Measurements from ENCODE around the gene SLC8A1.

The SLC8A1 gene

DNA sequence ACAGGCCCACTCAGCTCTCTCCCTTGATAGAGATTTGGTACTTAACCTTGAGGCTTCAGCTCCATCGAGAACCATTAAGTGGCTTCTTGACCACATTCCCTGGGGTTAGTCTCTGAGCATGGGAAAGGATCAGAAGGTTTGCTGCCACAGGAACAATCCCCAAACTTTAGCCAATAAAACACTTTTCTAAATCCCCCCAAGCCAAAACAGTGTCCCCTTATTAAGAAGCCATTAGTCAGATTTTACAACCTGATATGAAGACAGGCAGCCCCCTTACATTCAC is 37.7 kb upstream of the SLC8A1 start:
- no peaks in the 10 kb centered on the region for H3K36me3 ChIP-seq (ENCODE audit: insufficient read depth, low read length)
- peaks cover 27% of the 10 kb centered on the region for H3K4me1 ChIP-seq (ENCODE audit: insufficient read depth, low read length)
- TF ChIP-seq, protein P1, sequence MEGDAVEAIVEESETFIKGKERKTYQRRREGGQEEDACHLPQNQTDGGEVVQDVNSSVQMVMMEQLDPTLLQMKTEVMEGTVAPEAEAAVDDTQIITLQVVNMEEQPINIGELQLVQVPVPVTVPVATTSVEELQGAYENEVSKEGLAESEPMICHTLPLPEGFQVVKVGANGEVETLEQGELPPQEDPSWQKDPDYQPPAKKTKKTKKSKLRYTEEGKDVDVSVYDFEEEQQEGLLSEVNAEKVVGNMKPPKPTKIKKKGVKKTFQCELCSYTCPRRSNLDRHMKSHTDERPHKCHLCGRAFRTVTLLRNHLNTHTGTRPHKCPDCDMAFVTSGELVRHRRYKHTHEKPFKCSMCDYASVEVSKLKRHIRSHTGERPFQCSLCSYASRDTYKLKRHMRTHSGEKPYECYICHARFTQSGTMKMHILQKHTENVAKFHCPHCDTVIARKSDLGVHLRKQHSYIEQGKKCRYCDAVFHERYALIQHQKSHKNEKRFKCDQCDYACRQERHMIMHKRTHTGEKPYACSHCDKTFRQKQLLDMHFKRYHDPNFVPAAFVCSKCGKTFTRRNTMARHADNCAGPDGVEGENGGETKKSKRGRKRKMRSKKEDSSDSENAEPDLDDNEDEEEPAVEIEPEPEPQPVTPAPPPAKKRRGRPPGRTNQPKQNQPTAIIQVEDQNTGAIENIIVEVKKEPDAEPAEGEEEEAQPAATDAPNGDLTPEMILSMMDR (IDR thresholded peaks at IDR 0.05; ENCODE audit: borderline replicate concordance, extremely low read depth, low read length, poor library complexity, severe bottlenecking): no peak
- TF ChIP-seq EZH2 (IDR thresholded peaks at IDR 0.05; ENCODE audit: borderline replicate concordance, low read depth, low read length, severe bottlenecking): no peak
- peak overlapping the region; percentile 56 for H3K9ac ChIP-seq (ENCODE audit: low read depth, low read length)
- no peaks in the 10 kb centered on the region for H3K9me3 ChIP-seq (ENCODE audit: insufficient read depth, low read length, severe bottlenecking)
- no peaks in the 10 kb centered on the region for H3K79me2 ChIP-seq (ENCODE audit: insufficient read depth, low read length)
- H3K4me2 ChIP-seq (ENCODE audit: insufficient read depth, low read length): peak overlapping the region; percentile 71
- peak overlapping the region; percentile 4 to 54; a peak in 3 of 4 replicates for H3K4me3 ChIP-seq (ENCODE audit: low read depth in 1 of 2, low read length in 2 of 2)
- peak overlapping the region; percentile 83 for H3K27ac ChIP-seq (ENCODE audit: low read length)
- peak overlapping the region; percentile 82 for H2AFZ ChIP-seq (ENCODE audit: low read depth, low read length)
- DNase-seq (no peak), ATAC-seq (ENCODE audit: insufficient read depth, low read depth) (no peak)
- H4K20me1 ChIP-seq (ENCODE audit: insufficient read depth, low read length): no peaks in the 10 kb centered on the region
- H3K27me3 ChIP-seq (ENCODE audit: insufficient read depth, low read length, poor library complexity): no peaks in the 10 kb centered on the region

DNA sequence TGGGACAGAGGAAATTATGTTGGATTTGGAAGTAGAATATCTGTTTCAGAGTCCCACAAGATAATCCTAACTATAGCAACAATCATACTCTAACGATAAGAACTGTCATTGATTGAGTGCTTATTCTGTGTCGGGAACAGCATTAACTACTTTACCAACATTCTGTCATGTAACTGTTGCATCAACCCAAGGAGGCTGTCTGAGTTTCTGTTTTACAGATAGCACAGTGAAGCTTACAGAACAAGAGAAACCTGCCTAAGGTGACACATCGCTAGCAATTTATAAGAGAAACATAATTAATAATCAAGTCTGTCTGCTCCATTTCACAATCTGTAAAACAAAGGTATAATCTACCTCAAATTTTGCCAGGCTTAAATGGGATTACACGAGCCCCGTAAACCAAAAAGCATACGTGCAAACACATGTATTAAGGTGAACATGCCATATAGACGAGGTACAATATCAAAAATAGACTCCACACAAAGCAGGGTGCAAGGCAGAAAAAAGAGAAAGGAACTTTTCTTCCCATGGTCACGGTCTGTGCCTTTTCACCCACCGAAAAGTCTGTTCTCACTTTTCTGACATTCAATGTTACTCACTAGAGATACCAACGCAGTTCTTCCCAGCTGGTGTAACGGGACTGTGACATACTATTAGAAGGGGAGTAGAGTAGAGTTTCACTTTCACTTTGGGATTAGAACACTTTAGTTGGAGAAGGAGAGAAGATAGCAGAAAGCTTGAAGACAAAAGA is 37.2 kb upstream of the SLC8A1 start:
- ATAC-seq (ENCODE audit: insufficient read depth, low read depth) (peak; percentile 99), DNase-seq (peak; percentile 65)
- peak overlapping the region; percentile 4 to 54; a peak in 3 of 4 replicates for H3K4me3 ChIP-seq (ENCODE audit: low read depth in 1 of 2, low read length in 2 of 2)
- peak overlapping the region; percentile 56 for H3K9ac ChIP-seq (ENCODE audit: low read depth, low read length)
- no peaks in the 10 kb centered on the region for H4K20me1 ChIP-seq (ENCODE audit: insufficient read depth, low read length)
- TF ChIP-seq, protein P1 (IDR thresholded peaks at IDR 0.05; ENCODE audit: borderline replicate concordance, extremely low read depth, low read length, poor library complexity, severe bottlenecking): no peak
- TF ChIP-seq EZH2 (IDR thresholded peaks at IDR 0.05; ENCODE audit: borderline replicate concordance, low read depth, low read length, severe bottlenecking): no peak
- peak overlapping the region; percentile 83 for H3K27ac ChIP-seq (ENCODE audit: low read length)
- H3K4me2 ChIP-seq (ENCODE audit: insufficient read depth, low read length): peak overlapping the region; percentile 71
- H3K4me1 ChIP-seq (ENCODE audit: insufficient read depth, low read length): peaks cover 27% of the 10 kb centered on the region
- H3K27me3 ChIP-seq (ENCODE audit: insufficient read depth, low read length, poor library complexity): no peaks in the 10 kb centered on the region
- H2AFZ ChIP-seq (ENCODE audit: low read depth, low read length): peak overlapping the region; percentile 82
- no peaks in the 10 kb centered on the region for H3K9me3 ChIP-seq (ENCODE audit: insufficient read depth, low read length, severe bottlenecking)
- no peaks in the 10 kb centered on the region for H3K36me3 ChIP-seq (ENCODE audit: insufficient read depth, low read length)
- H3K79me2 ChIP-seq (ENCODE audit: insufficient read depth, low read length): no peaks in the 10 kb centered on the region

DNA sequence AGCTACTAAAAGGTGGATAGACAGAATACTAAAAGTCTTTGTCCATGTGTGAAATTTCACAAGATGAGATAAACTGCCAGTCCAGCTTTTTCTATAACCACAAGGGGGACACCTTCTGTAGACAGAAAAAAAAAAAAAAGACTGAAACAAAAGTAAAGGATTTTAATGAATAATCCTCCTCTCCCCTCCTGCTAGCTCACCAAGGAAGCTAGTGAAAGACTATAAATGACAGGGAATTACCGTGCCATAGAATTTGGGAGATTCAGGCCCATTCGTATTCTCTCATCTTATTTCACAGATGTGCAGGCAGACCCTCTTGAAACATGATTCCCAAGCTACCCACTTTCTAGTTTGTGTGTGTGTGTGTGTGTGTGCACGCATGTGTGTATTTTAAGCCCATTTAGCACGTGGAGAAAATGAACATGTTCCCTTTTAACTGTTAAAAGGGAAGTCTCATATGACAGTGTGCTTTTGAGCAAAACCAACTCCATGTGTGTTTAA is 36.3 kb upstream of the SLC8A1 start:
- H2AFZ ChIP-seq (ENCODE audit: low read depth, low read length): peak overlapping the region; percentile 40
- H3K79me2 ChIP-seq (ENCODE audit: insufficient read depth, low read length): no peaks in the 10 kb centered on the region
- peak overlapping the region; percentile 71; the same call in 1 of the 2 replicates for H3K4me2 ChIP-seq (ENCODE audit: insufficient read depth, low read length)

More for the DNA sequence above, 36.3 kb upstream of the SLC8A1 start:
- no peak overlapping the region for H3K9ac ChIP-seq (ENCODE audit: low read depth, low read length)
- peaks cover 27% of the 10 kb centered on the region for H3K4me1 ChIP-seq (ENCODE audit: insufficient read depth, low read length)
- H4K20me1 ChIP-seq (ENCODE audit: insufficient read depth, low read length): no peaks in the 10 kb centered on the region
- H3K27ac ChIP-seq (ENCODE audit: low read length): no peak overlapping the region; the same call in 1 of the 2 replicates
- H3K27me3 ChIP-seq (ENCODE audit: insufficient read depth, low read length, poor library complexity): no peaks in the 10 kb centered on the region
- DNase-seq (no peak), ATAC-seq (ENCODE audit: insufficient read depth, low read depth) (no peak)
- H3K9me3 ChIP-seq (ENCODE audit: insufficient read depth, low read length, severe bottlenecking): no peaks in the 10 kb centered on the region
- no peaks in the 10 kb centered on the region for H3K36me3 ChIP-seq (ENCODE audit: insufficient read depth, low read length)
- TF ChIP-seq, protein P1 (IDR thresholded peaks at IDR 0.05; ENCODE audit: borderline replicate concordance, extremely low read depth, low read length, poor library complexity, severe bottlenecking): peak; percentile 55
- TF ChIP-seq EZH2 (IDR thresholded peaks at IDR 0.05; ENCODE audit: borderline replicate concordance, low read depth, low read length, severe bottlenecking): no peak
- H3K4me3 ChIP-seq (ENCODE audit: low read depth in 1 of 2, low read length in 2 of 2): no peak overlapping the region
